GM12874 (cell line): ENCODE results near the gene PTPRT.

Source experiments
- TF ChIP-seq, protein P1 (sequence below): IDR thresholded peaks from 2 replicates; pipeline ENCODE4 v1.5.1; 2011; ENCODE audit warnings: low read depth, mild to moderate bottlenecking, control low read depth, low read length, moderate library complexity; ENCODE audit not compliant: insufficient read depth

Gene PTPRT

DNA sequence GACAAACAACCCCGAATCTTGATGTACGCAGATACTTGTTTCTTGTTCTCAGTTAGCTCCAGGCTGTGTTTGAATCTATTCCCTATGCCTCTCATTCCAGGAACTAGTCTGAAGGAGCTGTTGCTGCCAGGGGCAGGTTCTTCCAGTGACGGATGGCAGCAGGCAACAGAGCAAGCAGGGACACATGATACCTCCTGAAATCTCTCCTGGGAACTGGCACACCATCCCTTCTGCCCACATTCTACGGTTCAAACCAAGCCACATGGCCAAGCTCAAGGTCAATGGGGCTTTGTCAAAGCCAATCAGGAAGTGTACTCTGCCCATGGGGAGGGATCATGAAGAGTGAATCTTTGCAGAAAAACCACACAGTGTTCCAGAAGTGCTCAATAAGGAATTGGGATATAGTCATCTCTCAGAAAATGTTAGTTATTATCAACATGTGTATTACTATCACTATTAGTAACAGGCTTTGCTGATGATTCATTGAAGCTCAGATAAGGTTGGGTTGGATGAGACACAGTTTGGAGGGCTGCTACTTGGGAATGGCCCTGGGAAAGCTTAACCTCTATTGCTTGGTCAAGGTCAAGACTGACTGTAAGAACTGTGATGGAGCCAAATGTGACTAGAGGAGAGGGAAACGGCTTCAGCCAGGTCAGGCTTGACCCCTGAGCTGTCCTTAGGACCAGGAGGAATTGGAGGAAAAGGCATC, 454.9 kb downstream of the PTPRT start:
- TF ChIP-seq, protein P1, sequence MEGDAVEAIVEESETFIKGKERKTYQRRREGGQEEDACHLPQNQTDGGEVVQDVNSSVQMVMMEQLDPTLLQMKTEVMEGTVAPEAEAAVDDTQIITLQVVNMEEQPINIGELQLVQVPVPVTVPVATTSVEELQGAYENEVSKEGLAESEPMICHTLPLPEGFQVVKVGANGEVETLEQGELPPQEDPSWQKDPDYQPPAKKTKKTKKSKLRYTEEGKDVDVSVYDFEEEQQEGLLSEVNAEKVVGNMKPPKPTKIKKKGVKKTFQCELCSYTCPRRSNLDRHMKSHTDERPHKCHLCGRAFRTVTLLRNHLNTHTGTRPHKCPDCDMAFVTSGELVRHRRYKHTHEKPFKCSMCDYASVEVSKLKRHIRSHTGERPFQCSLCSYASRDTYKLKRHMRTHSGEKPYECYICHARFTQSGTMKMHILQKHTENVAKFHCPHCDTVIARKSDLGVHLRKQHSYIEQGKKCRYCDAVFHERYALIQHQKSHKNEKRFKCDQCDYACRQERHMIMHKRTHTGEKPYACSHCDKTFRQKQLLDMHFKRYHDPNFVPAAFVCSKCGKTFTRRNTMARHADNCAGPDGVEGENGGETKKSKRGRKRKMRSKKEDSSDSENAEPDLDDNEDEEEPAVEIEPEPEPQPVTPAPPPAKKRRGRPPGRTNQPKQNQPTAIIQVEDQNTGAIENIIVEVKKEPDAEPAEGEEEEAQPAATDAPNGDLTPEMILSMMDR = no peak

DNA sequence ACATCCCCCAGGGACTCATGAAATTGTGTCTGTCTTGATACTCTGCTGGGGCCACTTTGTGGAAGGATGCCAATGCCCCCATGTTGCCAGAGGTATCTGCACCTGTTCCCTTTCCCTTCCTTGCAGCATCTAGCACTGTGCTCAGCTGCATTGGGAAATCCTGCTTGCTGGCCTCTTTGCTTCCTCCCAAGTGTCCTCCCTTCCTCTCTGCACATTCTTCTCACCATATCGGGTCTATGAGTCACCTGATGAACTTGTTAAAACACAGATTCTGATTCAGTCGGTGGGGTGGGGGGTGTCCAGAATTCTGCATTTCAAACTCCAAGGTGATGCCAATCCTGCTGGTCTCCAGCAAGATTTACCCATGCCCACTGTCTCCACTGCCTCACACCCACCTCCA, 467.8 kb downstream of the PTPRT start:
- TF ChIP-seq, protein P1 = no peak

DNA sequence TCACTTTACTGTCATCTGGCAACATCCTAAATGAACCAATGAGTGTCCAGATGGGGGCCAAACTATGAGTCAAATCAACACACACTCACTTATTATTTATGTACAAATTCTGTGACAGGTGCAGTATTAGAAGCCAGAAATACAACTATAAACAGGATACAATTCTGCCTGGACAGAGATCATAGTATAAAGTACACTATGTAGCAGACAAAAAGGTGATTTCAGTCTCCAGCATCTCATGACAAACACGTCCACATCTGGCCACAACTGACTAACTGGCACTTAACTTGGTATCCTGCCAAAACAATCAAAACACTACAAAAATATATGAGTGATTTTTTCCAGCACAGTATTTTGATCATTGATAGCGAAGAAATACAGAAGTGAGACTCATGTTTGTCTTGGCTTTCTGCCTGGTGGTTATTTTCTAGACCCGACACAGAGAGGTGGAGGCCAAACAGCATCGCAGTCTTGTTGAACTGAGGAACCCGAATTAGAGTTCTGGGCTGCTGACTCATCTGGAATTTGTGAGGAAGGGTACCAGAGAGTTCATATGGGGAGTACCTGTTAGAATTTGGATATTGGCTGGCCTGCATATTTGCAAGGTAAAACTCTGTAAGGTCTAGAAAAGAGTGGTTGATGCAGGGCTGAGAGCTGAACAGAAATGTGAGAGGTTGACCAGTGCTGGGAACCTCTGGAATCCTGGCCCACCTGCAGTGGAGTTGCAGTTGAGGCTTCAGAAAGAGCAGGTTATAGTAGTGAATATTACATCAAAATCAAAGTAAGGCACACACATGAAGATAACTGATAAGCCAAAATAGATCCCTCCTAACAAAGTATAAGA, 475.2 kb downstream of the PTPRT start:
- TF ChIP-seq, protein P1 = no peak

DNA sequence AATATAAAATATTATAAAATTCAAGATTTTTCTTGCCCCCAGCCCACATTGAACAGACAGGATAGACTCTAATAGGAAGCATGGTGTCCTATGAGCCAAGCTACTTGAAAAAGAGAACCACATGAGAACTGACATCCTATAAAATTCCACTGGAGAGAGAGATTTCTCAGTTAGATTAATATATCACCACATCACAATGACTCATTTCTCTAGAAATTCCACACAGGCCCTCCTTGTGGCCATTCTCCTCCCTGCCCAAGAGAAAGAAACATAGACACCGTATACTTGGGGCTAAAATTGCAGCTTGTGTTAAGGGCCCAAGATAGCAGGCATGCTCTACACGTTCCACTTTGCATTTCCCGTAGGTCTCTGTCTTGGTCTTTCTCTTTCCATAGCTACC, 481.4 kb downstream of the PTPRT start:
- TF ChIP-seq, protein P1 = no peak

DNA sequence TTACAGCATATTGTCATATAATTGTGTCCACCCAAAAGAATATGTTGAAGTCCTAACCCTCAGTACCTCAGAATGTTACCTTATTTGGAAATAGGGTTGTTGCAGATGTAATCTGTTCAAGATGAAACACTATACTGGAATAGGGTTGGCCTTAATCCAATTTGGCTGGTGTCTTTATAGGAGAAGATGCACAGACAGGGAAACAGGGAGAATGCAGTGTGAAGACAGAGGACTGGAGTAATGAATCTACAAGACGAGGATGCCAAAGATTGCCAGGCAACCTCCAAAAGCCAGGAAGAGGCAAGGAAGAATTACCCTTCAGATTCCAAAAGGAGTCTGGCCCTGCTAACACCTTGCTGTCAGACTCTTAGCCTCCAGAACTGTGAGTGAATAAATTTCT, 482.9 kb downstream of the PTPRT start:
- TF ChIP-seq, protein P1 = no peak

DNA sequence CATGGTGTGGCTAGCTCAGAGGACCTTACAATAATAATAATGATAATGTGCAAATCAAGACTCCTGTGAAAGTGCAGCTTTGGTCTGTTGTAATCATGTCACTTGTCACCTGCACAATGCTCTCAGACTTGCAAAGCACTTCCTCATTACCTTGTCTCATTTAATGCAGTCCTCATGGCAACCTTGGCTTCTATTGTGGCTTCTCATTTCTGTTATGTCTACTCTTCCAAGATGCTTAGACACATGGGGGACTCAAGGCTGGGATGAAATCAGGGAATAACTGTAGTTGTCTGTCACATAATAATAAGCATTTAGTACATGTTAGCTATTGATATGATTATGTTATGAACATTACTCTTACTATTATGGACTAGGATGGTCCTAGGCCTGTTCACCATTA, 484.2 kb downstream of the PTPRT start:
- TF ChIP-seq, protein P1 = no peak

DNA sequence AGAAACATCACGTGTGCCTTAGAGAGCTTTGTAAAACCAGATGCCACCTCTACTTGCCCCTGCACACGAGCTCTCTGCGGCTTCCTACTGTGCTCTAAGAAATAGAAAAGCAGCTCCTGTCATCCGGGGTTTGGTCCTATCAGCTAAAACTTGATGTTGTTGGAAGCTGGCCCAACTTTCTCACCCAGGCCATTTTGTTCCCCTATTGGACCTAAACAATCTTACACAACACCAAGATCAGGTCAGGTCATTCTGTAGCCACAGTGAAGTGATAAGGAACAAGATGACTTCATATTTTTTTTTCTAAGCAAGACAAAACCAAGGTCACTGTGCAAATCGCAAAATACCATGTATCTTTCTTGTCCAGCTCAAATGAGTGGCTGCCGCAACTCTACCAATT, 486.0 kb downstream of the PTPRT start:
- TF ChIP-seq, protein P1 = no peak
